HG02763 (cell line): ENCODE results near the gene MAPK8IP3.
A peak's percentile ranks its signal among the peaks of the same experiment; 100 is the strongest.

Experiments
- ATAC-seq: cut with Tn5 transposase; IDR thresholded peaks from one replicate; pipeline ENCODE4 v1.9.1; 2021; ENCODE audit warnings: mild to moderate bottlenecking, moderate library complexity; ENCODE audit not compliant: unreplicated experiment

MAPK8IP3 gene

DNA sequence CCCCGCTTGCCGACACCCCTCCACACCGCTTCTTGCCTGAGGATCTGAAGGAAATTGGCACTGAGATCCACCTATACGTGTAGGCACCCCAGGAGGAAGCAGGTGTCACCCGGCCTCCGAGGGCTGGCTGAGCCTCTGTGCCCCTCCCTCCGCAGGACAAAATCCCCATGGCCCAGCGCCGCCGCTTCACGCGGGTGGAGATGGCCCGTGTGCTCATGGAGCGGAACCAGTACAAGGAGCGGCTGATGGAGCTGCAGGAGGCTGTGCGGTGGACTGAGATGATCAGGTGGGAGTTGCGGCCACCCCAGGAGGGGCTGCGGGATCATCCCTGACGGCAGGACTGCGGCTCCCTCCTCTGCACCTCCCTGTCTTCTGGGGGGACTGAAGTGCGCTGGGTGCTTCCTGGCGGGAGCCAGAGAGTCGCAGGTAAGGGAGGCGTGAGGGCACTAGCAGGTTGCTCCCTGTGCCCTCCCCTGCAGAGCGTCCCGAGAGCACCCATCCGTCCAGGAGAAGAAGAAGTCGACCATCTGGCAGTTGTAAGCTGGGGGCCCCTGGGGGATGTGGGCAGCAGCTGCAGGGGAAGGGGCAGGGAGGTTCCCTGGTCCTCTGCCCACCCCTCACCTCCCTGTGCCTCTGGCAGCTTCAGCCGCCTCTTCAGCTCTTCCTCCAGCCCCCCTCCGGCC lies 56.3 kb downstream of the MAPK8IP3 start:
- ATAC-seq = no peak

- no peak for ATAC-seq
Observed at GRCh38 chr16:1762879-1763520, 57.0 kb downstream of the MAPK8IP3 start.

DNA sequence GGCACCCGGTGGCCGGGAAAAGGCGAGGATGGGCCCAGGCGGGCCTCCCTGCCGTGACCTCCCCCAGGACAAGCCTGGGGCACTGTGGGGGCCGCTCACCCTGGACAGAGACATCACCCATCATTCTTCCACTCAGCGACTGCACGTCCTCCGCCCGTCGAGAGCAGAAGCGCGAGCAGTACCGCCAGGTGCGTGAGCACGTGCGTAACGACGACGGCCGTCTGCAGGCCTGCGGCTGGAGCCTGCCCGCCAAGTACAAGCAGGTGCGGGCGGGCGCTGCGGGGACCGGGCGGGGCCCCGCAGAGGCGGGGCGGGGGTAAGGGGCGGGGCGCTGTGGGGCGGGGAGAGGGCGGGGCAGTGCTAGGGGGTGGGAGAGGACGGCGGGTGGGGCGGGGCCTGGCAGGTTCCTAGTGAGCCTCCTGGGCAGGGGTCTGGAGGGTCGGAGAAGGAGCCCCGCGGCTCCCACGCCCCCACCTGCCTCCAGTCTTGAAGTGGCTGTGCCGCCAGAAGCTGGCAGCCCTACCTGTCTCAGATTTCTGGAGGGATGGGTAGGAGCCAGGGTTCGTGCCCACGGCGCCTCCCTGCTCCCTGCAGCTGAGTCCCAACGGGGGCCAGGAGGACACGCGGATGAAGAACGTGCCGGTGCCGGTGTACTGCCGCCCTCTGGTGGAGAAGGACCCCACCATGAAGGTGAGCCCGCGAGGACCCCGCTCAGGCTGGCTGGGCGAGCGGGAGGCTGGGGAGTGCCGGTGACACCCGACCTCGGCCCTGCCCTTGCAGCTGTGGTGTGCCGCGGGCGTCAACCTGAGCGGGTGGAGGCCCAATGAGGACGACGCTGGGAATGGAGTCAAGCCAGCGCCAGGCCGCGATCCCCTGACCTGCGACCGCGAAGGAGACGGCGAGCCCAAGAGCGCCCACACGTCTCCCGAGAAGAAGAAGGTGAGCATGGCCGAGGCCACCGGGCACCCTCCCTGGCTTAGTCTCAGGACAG lies 57.8 kb downstream of the MAPK8IP3 start:
- no peak for ATAC-seq

- ATAC-seq = no peak
Observed at GRCh38 chr16:1764971-1765370, 59.0 kb downstream of the MAPK8IP3 start.

GRCh38 chr16:1765826-1766225 lies 59.8 kb downstream of the MAPK8IP3 start:
- no peak for ATAC-seq

- ATAC-seq = no peak
Observed at GRCh38 chr16:1766231-1766630, 60.2 kb downstream of the MAPK8IP3 start.

DNA sequence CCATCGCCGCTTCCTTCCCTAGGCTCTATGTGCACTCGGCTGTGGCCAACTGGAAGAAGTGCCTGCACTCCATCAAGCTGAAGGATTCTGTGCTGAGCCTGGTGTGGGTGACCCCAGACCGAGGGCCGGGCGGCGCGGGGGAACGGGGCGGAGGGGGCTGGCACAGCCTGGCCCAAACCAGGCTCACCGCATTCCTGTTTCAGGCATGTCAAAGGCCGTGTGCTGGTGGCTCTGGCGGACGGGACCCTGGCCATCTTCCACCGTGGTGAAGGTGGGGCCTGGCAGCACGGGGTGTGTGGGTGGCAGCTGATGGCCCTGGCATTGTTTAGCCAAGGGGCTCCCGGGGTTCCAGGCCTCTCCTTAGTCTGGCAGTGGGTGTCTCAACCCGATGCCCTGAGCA lies 60.7 kb downstream of the MAPK8IP3 start:
- no peak for ATAC-seq

- no peak for ATAC-seq
Observed at GRCh38 chr16:1767116-1767994, 61.4 kb downstream of the MAPK8IP3 start.

DNA sequence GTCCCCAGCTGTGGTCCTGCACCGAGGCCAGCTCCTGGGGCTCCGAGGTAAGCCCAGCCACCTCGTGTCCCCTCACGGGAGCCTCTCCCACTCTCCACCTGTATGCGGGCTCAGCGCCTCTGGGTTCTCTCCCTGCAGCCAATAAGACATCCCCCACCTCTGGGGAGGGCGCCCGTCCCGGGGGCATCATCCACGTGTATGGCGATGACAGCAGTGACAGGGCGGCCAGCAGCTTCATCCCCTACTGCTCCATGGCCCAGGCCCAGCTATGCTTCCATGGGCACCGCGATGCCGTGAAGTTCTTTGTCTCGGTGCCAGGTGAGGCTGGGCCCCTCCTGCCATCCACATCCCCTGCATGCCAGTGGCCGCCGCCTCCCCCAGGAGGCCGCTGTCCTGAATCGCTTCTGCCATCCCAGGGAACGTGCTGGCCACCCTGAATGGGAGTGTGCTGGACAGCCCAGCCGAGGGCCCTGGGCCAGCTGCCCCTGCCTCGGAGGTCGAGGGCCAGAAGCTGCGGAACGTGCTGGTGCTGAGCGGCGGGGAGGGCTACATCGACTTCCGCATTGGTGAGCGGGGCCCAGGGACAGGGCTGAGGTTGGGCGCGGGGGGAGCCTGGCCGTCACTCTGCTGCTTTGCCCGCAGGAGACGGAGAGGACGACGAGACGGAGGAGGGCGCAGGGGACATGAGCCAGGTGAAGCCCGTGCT lies 62.2 kb downstream of the MAPK8IP3 start:
- no peak for ATAC-seq

DNA sequence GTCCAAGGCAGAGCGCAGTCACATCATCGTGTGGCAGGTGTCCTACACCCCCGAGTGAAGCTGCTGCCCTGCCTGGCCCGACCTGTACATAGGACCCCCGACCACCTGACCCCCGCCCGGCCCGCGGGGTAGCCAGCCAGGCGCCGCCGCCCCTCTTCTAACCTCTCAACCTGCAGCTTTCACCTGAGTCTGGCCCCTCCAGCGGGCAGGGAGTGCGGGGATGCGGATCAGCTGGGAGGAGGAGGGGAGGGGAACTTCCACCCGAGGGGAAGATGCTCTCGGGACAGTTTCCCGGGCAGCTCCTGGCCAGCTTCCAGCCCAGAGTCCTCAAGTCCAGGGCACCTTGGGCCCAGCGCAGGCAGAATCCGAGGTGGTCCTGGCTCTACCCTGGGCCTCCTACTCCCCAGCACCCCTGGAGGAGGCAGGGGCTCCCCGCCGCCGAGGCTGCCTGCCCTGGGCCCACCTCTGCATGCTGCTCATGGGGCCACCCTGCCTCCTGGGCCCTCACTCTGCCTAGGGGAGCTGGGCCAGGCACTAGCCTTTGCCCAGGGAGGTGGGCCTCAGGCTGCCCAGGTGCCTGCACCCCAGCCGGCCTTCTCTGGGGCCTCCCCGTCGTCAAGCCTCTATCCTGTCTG lies 62.9 kb downstream of the MAPK8IP3 start:
- no peak for ATAC-seq

DNA sequence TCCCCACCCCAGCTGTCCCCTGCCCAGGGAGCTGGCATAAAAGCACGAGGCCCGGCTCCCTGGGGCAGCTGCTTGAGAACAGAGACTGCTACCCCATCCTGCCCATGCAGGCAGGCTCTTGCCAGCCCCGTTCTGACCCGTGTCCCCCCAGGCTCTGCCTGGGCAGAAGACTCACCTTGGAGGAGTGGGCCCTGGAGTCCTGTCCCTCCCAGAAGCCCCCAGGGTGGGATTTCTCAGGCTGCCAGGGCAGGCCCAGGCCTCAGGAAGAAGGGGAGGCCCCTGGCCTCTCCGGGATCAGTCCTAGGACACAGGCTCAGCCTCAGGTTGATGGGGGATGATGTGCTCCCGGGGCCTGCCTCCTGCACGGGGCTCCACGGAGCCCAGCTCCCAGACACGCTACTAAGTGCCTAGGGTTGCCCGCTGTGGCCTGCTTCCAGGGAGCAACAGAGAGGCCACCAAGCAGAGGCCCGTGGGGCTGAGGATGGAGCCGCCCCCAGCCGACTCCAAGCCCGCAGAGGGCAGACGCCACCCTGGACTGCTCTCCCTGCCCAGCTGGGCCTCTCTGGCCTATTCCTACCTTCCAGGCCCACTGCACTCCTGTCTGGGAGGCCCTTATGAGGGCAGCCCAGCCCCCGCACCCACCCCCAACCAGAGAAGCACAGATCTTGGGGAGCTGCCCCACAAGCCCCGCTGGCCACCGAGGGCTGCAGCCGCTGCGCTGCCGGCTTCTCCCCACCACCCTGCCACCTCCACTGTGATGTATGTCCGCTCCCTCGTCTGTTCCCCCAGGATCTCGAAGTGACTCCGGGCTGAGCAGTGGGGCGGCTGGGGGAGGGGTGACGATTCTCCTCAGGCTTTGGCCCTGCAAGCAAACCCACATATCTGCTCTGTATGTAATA lies 63.7 kb downstream of the MAPK8IP3 start:
- no peak for ATAC-seq

GRCh38 chr16:1770328-1771187 lies 64.6 kb downstream of the MAPK8IP3 start:
- ATAC-seq = no peak

- ATAC-seq = no peak
Observed at GRCh38 chr16:1771188-1771863, 65.3 kb downstream of the MAPK8IP3 start, which contains the start of gene NME3. Gene NME3, minus strand, starts transcription at chr16:1771543. Its CDS starts 9 bp downstream, at chr16:1771534.

GRCh38 chr16:1771864-1772361 lies 65.9 kb downstream of the MAPK8IP3 start:
- ATAC-seq = no peak

DNA sequence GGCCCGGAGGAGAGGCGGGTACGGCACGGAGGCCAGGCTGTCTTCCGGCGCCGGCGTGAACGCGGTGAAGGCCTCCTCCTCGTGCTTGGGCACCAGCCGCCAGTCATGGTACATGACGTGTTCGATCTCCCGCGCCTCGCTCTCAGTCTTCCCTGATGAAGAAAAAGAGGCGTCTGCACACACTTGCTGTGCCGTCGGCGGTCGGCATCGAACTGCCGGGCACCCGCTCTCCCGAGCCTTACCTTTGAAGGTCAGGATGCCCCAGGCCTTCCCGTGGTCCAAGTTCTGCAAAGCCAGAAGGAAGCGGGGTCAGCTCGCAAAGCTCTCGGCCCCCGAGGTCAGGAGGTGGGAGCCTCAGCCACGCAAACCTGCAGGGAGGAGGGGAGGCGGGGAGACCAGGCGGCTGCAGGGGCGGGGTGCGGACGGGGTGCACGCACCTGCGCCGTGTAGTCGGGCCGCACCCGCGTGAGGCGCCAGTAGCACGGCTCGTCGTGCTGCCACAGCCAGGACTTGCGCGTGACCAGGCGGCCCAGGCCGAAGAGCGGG lies 66.4 kb downstream of the MAPK8IP3 start, which contains the start of gene EME2:
TSS of gene EME2 (plus strand) at position 449 of the 546 bp plus-strand sequence. CDS start 418 bp downstream, outside the sequence.
- peak; percentile 7 for ATAC-seq
